Measurements from ENCODE around the gene PRDM2.

PRDM2 gene

GRCh38 chr1:13816016-13816760 lies 116.2 kb downstream of the PRDM2 start:
- H3K4me1 ChIP-seq (ENCODE audit: control insufficient read depth, insufficient read depth, low read length): no peaks in the 10 kb centered on the region
- H3K9ac ChIP-seq (ENCODE audit: low read length): no peak overlapping the region
- H3K36me3 ChIP-seq (ENCODE audit: control insufficient read depth, insufficient read depth, low read length): no peaks in the 10 kb centered on the region
- no peak overlapping the region for H3K4me3 ChIP-seq (ENCODE audit: low read length)
- no peaks in the 10 kb centered on the region for H3K27me3 ChIP-seq (ENCODE audit: control insufficient read depth, insufficient read depth, low read length)
- H3K9me3 ChIP-seq (ENCODE audit: control insufficient read depth, low read length): no peaks in the 10 kb centered on the region

GRCh38 chr1:13817906-13818305 lies 117.9 kb downstream of the PRDM2 start:
- H3K9me3 ChIP-seq (ENCODE audit: control insufficient read depth, low read length): no peaks in the 10 kb centered on the region
- H3K27me3 ChIP-seq (ENCODE audit: control insufficient read depth, insufficient read depth, low read length): no peaks in the 10 kb centered on the region
- no peaks in the 10 kb centered on the region for H3K4me1 ChIP-seq (ENCODE audit: control insufficient read depth, insufficient read depth, low read length)
- no peak overlapping the region for H3K9ac ChIP-seq (ENCODE audit: low read length)
- H3K36me3 ChIP-seq (ENCODE audit: control insufficient read depth, insufficient read depth, low read length): no peaks in the 10 kb centered on the region
- H3K4me3 ChIP-seq (ENCODE audit: low read length): no peak overlapping the region

- H3K27me3 ChIP-seq (ENCODE audit: control insufficient read depth, insufficient read depth, low read length): no peaks in the 10 kb centered on the region
- H3K9ac ChIP-seq (ENCODE audit: low read length): no peak overlapping the region
- H3K36me3 ChIP-seq (ENCODE audit: control insufficient read depth, insufficient read depth, low read length): no peaks in the 10 kb centered on the region
- H3K4me1 ChIP-seq (ENCODE audit: control insufficient read depth, insufficient read depth, low read length): no peaks in the 10 kb centered on the region
- no peaks in the 10 kb centered on the region for H3K9me3 ChIP-seq (ENCODE audit: control insufficient read depth, low read length)
- no peak overlapping the region for H3K4me3 ChIP-seq (ENCODE audit: low read length)
Observed at GRCh38 chr1:13818926-13819325, 118.9 kb downstream of the PRDM2 start.

- H3K4me3 ChIP-seq (ENCODE audit: low read length): no peak overlapping the region
- no peaks in the 10 kb centered on the region for H3K4me1 ChIP-seq (ENCODE audit: control insufficient read depth, insufficient read depth, low read length)
- H3K9me3 ChIP-seq (ENCODE audit: control insufficient read depth, low read length): no peaks in the 10 kb centered on the region
- no peaks in the 10 kb centered on the region for H3K27me3 ChIP-seq (ENCODE audit: control insufficient read depth, insufficient read depth, low read length)
- H3K36me3 ChIP-seq (ENCODE audit: control insufficient read depth, insufficient read depth, low read length): no peaks in the 10 kb centered on the region
- no peak overlapping the region for H3K9ac ChIP-seq (ENCODE audit: low read length)
Observed at GRCh38 chr1:13819642-13820041, 119.7 kb downstream of the PRDM2 start.

- Histone ChIP-seq H3K4me3 (ENCODE audit: low read length) (no peak overlapping the region), H3K9ac (ENCODE audit: low read length) (no peak overlapping the region), H3K9me3 (ENCODE audit: control insufficient read depth, low read length) (no peaks in the 10 kb centered on the region), H3K4me1 (ENCODE audit: control insufficient read depth, insufficient read depth, low read length) (no peaks in the 10 kb centered on the region), H3K27me3 (ENCODE audit: control insufficient read depth, insufficient read depth, low read length) (no peaks in the 10 kb centered on the region), H3K36me3 (ENCODE audit: control insufficient read depth, insufficient read depth, low read length) (no peaks in the 10 kb centered on the region)
Observed at GRCh38 chr1:13820055-13820454, 120.1 kb downstream of the PRDM2 start.

GRCh38 chr1:13820456-13820855 lies 120.5 kb downstream of the PRDM2 start:
- H3K27me3 ChIP-seq (ENCODE audit: control insufficient read depth, insufficient read depth, low read length): no peaks in the 10 kb centered on the region
- no peaks in the 10 kb centered on the region for H3K36me3 ChIP-seq (ENCODE audit: control insufficient read depth, insufficient read depth, low read length)
- H3K9me3 ChIP-seq (ENCODE audit: control insufficient read depth, low read length): no peaks in the 10 kb centered on the region
- H3K4me1 ChIP-seq (ENCODE audit: control insufficient read depth, insufficient read depth, low read length): no peaks in the 10 kb centered on the region
- no peak overlapping the region for H3K9ac ChIP-seq (ENCODE audit: low read length)
- no peak overlapping the region for H3K4me3 ChIP-seq (ENCODE audit: low read length)

GRCh38 chr1:13823126-13823880 lies 123.3 kb downstream of the PRDM2 start:
- Histone ChIP-seq H3K9me3 (ENCODE audit: control insufficient read depth, low read length) (no peaks in the 10 kb centered on the region), H3K9ac (ENCODE audit: low read length) (no peak overlapping the region), H3K36me3 (ENCODE audit: control insufficient read depth, insufficient read depth, low read length) (no peaks in the 10 kb centered on the region)

GRCh38 chr1:13823936-13824335 lies 123.9 kb downstream of the PRDM2 start:
- no peaks in the 10 kb centered on the region for H3K27me3 ChIP-seq (ENCODE audit: control insufficient read depth, insufficient read depth, low read length)
- H3K4me3 ChIP-seq (ENCODE audit: low read length): no peak overlapping the region
- H3K36me3 ChIP-seq (ENCODE audit: control insufficient read depth, insufficient read depth, low read length): no peaks in the 10 kb centered on the region
- H3K9ac ChIP-seq (ENCODE audit: low read length): no peak overlapping the region
- no peaks in the 10 kb centered on the region for H3K9me3 ChIP-seq (ENCODE audit: control insufficient read depth, low read length)
- H3K4me1 ChIP-seq (ENCODE audit: control insufficient read depth, insufficient read depth, low read length): peaks cover under 1% of the 10 kb centered on the region

More at GRCh38 chr1:13823126-13823880, 123.3 kb downstream of the PRDM2 start:
- Histone ChIP-seq H3K4me1 (ENCODE audit: control insufficient read depth, insufficient read depth, low read length) (no peaks in the 10 kb centered on the region), H3K4me3 (ENCODE audit: low read length) (no peak overlapping the region), H3K27me3 (ENCODE audit: control insufficient read depth, insufficient read depth, low read length) (no peaks in the 10 kb centered on the region)

- Histone ChIP-seq H3K9me3 (ENCODE audit: control insufficient read depth, low read length) (no peaks in the 10 kb centered on the region), H3K27me3 (ENCODE audit: control insufficient read depth, insufficient read depth, low read length) (no peaks in the 10 kb centered on the region), H3K4me1 (ENCODE audit: control insufficient read depth, insufficient read depth, low read length) (peaks cover 7% of the 10 kb centered on the region), H3K36me3 (ENCODE audit: control insufficient read depth, insufficient read depth, low read length) (no peaks in the 10 kb centered on the region), H3K9ac (ENCODE audit: low read length) (no peak overlapping the region), H3K4me3 (ENCODE audit: low read length) (no peak overlapping the region)
Observed at GRCh38 chr1:13824626-13825025, 124.6 kb downstream of the PRDM2 start.

- Histone ChIP-seq H3K4me1 (ENCODE audit: control insufficient read depth, insufficient read depth, low read length) (peaks cover 8% of the 10 kb centered on the region), H3K27me3 (ENCODE audit: control insufficient read depth, insufficient read depth, low read length) (no peaks in the 10 kb centered on the region), H3K9me3 (ENCODE audit: control insufficient read depth, low read length) (no peaks in the 10 kb centered on the region), H3K36me3 (ENCODE audit: control insufficient read depth, insufficient read depth, low read length) (no peaks in the 10 kb centered on the region), H3K9ac (ENCODE audit: low read length) (no peak overlapping the region), H3K4me3 (ENCODE audit: low read length) (no peak overlapping the region)
Observed at GRCh38 chr1:13825033-13825432, 125.0 kb downstream of the PRDM2 start.

- Histone ChIP-seq H3K9me3 (ENCODE audit: control insufficient read depth, low read length) (no peaks in the 10 kb centered on the region), H3K9ac (ENCODE audit: low read length) (no peak overlapping the region), H3K4me3 (ENCODE audit: low read length) (no peak overlapping the region), H3K36me3 (ENCODE audit: control insufficient read depth, insufficient read depth, low read length) (no peaks in the 10 kb centered on the region), H3K4me1 (ENCODE audit: control insufficient read depth, insufficient read depth, low read length) (peaks cover 8% of the 10 kb centered on the region), H3K27me3 (ENCODE audit: control insufficient read depth, insufficient read depth, low read length) (no peaks in the 10 kb centered on the region)
Observed at GRCh38 chr1:13826009-13826408, 126.0 kb downstream of the PRDM2 start.

- Histone ChIP-seq H3K4me1 (ENCODE audit: control insufficient read depth, insufficient read depth, low read length) (peaks cover 8% of the 10 kb centered on the region), H3K36me3 (ENCODE audit: control insufficient read depth, insufficient read depth, low read length) (no peaks in the 10 kb centered on the region), H3K9me3 (ENCODE audit: control insufficient read depth, low read length) (no peaks in the 10 kb centered on the region), H3K9ac (ENCODE audit: low read length) (no peak overlapping the region), H3K4me3 (ENCODE audit: low read length) (no peak overlapping the region), H3K27me3 (ENCODE audit: control insufficient read depth, insufficient read depth, low read length) (no peaks in the 10 kb centered on the region)
Observed at GRCh38 chr1:13826591-13826990, 126.6 kb downstream of the PRDM2 start.

All from mucosa of stomach (tissue), 1 donor.